Stimulated activated CD8-positive, alpha-beta memory T cell treated with anti-CD3 and anti-CD28 coated beads, Interleukin-12 subunit alpha, Interleukin-12 subunit beta, amount 100 ng/mL, for 1 hour (primary cell): ENCODE data around the gene PLEKHA6.

Experiments used
- DNase-seq: peaks from one replicate; pipeline ENCODE4 v3.0.0-alpha.2; 2020; ENCODE audit warnings: low read depth

PLEKHA6 gene

DNA sequence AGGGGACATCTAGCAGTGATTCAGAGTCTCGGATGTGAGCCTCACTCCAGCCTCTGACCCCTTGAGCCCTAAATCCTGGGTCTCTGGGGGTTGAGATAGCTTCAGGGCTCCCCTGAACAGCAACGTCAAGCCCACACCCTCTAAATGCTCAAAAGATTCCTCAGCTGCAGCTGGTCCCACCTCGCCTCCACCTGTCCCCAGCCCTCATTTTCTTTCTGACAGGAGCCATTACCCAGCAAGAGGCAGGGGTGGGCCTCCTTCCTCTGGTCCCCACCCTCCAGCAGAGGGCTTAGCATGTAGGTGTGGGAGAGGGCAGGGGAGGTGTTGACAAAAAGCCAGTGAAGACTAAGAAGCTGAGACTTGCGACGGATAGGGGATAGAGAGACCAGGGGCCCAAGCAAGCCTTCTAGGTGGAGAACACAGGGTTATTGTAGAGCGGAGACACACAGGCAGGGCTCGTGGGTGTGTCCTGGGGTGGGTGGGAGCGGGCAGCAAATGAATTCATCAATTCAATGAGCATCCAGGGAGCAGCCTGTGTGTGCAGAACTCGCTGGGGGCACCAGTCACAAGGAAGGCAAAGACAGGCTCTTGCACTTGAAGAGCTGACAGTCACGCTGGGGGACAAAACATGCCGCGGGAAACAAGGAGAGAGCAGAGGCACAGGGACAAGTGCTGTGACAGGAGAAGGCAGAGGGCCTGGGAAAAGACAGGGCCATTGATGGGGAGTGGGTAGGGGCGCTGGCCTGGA lies 97.0 kb downstream of the PLEKHA6 start:
- no peak for DNase-seq

DNA sequence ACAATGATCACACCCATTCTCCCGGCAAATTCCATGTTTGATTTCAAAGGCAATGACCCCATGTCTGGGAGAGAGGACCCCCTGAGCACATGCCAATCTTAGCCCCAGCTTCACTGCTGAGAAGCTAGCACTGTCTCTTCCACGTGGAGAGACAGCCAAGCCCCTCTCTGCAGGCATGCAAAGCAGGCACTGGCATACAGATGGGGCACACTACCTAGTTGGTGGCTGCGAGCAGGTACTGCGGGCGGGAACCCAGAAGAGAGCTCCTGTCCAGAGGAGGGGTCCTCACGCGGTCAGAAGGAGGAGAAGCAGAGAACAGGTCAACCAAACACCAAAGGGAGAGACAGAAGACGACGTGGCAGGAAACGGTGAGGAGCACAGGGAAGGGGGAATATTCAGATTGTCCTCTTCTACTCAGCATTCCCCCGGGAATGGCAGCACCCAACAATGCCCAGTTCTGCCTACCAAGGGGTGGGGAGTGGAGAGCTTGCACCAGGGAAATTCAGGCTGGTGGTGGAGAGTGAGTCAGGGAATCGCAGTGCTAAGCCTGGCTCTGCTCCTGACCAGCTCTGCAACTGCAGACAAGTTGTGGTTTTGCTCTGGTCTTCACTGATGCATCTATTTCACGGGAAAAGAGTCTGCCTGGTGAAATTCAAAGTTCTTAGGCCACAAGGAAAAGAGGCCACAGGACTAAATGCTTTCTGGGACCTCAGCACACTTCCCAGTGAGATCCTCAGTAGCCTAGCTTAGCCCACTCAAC lies 97.8 kb downstream of the PLEKHA6 start:
- no peak for DNase-seq

DNA sequence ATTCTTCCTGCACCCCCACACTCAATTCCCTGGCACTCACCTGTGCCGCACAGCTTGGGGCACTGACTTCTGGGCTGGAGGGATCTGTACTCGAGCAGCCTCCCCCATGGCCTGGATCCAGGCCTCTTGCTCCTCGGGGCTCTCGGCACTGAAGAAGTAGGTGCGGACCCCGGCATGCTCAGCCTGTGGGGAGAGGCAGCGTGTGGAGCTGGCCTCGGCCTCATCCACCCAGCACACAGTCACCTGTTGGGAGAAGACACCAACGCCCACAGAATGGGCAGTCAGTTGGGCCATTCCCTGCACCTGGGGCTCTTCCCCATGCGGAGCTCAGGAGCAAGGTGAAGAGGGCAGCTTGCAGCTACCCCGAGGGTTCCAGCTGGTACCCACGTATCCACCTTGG lies 98.5 kb downstream of the PLEKHA6 start:
- DNase-seq, result no peak

DNA sequence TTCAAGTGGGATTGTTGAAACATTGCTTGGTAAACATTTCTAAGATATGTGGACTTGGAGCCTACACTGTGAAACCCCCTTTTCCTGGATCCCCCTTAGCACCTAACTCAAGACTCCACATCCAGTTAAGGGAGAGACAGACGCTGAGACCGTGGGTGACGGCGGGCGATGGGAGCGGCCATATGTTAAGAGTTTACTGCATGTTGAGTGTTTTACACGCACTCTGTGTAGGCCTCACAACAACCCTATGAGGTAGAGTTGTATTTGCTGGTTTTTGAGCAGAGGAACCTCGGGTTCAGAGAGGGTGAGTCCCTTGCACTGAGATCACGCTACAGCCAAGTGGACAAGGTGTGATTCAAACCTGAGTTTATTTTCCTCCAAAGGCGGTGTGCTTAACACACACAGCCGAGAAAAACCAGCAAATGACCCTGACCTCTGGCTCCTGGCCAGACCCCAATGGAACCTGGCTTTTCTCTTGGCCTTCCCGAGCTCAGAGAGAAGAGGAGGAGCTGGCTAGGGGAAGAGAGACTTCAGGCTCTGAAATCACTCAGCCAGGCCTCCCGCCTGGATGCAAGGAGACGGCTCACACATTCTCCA lies 99.0 kb downstream of the PLEKHA6 start:
- no peak for DNase-seq

DNA sequence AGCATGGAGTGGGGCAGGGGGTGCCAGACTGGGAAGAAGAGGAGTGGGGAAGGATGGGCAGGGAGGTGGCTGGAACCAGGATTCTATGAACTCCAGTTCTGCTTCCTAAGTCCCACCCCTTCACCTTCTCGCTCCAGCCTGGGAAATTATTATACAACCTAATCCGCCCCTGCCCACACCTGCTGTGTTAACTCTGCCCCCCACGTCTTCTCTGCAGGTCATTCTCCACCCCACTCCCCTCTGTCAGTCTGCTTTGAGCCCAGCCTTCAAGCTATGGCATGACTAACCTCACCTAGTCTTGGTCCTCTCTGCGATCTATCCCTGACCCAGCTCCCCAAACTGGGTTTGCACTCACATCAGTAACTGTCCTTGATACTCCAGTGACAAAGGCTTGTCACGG lies 99.9 kb downstream of the PLEKHA6 start:
- DNase-seq, result no peak

DNA sequence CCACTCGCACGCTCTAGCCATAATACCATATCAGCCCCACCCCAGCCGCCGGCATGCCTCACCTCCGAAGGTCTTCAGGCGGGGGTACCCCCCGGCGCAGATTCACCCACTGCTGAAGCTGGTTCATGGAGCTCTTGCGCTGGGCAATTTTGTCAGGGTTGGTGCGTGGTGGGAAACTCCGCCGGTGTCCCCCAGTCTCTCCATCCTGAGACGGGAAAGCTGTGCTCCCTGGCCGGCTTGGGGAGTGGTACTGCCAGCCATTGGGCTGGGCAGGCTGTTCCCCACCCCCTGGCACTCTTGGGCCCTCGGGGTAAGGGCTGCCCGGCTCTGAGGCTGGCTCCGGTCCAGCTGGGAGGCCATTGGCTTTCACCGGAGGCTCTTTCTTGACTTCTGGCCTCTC lies 100.5 kb downstream of the PLEKHA6 start:
- no peak for DNase-seq

DNA sequence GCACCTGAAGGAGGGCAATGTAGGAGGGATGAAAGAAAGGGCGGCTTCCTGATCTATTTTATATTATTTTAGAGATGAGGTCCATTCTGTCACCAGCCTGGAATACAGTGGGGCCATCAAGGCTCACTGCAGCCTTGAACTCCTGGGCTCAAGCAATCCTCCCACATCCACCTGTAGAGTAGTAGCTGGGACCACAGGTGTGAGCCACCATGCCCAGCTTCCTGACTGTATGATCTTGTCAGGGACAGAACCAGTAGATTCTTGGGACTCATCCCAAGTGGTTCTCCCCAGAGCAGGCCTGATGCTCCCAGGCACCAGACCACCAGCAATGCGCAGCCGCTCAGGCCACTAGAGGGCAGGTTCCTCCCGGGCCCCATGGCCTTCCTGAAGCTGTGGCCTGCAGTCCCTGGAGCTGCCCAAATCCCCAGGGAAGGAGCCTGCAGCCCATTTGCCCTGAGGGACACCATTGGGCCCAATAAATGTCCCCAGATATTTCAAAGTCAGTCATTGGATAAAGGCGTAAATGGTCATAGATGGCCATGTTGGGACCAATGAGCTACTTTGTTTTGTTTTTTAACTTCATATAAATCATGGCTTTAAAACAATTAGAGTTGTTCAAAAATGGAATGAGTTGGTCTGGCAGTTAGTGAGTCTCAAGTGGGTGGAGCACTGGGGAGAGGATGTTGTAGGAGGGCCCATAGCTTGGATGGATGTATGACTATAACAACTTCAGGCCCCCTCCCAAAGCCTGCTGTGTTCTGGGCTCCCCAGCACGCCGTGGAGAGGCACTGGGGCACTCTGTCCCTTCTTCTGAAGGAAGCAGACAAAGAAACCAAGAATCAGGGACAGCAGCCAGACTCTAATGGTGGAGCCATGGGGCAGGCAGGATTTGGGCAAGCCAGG lies 101.3 kb downstream of the PLEKHA6 start:
- DNase-seq, result no peak

DNA sequence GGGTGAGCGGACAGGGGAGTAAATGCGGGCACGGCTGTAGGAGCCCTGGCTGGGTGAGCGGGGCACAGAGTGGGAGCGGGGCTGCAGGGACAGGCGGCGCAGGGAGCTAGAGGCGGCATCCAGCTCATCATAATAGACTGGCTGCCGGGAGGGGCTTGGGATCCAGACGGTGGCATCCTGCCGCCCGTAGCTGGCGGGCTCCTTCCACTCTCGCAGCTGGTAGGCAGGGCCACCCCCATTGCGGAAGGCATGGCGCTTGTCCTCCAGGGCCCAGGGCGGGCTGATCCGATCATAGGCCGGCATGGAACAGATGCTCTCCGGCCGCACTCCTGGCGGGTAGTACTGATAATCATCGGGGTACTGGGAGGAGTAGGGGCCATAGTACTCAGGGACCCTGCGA lies 102.3 kb downstream of the PLEKHA6 start:
- no peak for DNase-seq

DNA sequence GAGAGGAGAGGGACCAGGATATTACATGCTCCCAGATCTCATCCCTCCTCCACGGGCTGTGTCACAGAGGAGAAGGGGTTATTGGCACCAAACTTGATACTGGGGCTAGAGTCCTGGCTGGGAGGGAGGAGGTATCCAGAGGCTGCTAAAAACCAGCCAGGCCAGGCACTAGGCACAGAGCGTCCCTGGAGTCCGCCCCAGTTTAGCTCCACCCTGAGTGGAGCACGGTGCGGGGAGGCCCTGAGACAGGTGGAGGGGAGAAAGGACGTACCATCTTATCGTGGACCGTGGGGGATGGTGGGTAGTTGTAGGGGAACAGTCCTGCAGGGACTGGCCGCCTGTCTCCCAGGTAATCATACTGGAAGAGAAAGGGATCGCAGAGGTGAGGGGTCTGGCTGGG lies 103.2 kb downstream of the PLEKHA6 start:
- DNase-seq, result no peak

DNA sequence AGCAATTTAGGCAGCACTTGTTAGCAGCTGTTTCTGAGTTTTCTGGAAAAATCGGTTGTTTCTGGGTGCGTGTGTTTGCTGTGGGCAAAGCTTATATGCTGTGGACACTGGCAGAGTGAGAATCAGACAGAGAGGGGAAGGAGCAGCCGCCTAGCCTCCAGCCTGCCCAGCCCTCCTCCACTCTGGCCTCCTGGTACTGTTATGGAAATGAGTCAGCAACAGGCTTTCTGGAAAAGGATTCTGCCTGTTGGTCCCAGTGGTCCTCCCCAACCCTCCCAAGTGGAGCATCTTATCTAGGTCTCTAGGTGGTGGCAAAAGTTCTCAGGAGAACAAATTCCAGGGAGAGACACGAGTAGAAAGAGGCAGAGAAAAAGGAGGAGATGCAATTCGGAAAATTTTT lies 103.8 kb downstream of the PLEKHA6 start:
- DNase-seq, result no peak

DNA sequence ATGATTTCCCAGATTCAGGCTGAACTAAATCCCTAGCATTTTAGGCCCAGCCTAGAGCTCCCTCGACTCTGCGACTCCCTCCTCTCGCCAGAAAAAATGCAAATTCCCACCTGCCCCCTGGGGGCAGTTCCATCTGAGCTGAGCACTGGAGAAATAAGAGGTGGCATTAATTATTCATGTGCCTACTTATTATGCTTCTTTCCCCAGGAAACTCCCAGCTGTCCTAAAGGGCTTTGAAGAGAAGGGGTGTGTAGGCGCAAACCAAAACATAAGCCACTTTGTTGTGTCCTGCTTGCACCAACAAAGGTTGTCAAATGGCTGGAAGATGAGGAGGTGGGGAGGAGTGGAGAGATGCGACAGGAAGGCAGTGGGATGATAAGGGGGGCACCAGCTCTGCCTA lies 104.5 kb downstream of the PLEKHA6 start:
- no peak for DNase-seq

DNA sequence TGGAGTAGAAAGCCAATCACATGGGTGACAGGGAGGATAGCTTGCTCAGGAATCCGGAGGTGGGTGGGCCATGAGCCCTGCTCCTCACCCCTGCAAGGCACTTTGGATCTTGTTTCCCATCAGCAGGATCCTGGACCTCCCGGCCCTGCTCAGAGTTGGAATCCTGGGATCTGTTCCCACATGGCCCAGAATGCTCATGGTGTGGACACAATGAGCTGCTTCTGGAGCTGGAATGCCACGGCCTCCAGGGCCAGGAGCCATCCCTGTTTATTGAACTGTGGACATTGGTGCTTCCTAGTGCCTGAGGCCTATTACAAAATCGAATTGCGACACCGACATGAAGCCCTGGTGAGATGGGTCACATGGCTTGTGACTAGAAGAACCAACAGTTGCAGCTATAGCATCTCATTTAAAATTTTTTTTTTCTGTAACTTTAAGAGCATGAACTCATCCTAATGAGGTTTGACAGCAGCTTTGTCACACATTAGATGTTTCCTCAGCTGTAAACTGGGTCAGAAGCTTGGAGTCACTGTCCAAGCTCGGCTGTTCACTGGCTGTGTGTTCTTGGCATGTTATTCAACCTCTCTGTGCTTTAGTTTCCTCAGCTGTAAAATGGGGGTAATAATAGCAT lies 105.6 kb downstream of the PLEKHA6 start:
- no peak for DNase-seq

DNA sequence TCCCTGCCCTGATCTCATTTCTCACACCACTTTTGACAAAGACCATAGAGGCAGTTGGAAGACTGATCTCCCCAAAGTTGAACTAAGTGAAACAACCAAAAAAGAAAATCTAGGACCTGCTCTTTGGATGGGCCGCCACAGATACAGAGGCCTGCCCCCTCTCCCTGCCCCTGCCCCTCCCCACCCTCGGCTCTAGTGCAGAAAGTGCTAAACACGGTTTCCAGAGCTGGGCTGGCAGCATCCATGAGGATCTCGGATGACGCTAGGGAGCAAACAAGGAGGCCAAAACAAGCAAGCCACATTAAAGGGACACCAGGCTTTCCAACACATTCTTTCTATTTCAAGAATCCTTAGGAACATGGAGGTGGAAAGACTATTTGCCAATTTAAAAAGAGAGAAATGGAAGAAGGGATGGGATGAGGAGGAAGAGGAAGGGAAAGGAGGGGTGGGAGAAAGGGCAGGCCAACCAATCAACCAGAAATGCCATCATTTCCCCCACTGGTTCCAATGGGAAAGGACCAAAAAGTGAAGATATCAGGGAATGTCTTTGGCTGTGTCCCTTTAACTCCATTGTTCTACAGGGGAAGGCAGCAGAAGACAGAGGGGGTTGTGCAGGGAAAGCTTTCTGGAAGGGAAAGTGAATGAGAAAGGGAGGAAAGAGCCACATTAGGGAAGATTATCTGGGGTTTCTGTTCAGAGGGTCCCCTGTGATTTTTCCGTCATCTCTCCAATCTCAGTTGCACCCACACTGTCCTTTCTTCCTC lies 107.6 kb downstream of the PLEKHA6 start:
- DNase-seq, result no peak

DNA sequence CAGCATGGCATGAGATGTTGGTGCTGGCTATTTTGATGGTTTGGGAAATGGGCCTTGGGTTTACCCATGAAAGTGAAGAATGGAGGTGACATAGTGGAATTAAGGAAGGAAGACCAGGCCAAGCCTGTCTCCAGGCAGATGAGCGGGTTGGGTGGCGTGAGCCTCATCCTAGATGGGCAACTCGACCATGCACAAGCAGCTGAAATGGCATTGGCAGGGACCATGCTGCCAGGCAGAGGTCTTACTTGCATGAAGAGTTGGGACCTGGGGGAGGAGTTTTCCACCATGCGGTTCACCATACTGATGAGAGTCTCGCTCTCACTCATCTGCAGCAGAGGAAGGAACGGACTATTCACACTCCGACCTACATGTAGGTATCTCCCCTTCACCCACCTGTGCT lies 108.4 kb downstream of the PLEKHA6 start:
- no peak for DNase-seq

DNA sequence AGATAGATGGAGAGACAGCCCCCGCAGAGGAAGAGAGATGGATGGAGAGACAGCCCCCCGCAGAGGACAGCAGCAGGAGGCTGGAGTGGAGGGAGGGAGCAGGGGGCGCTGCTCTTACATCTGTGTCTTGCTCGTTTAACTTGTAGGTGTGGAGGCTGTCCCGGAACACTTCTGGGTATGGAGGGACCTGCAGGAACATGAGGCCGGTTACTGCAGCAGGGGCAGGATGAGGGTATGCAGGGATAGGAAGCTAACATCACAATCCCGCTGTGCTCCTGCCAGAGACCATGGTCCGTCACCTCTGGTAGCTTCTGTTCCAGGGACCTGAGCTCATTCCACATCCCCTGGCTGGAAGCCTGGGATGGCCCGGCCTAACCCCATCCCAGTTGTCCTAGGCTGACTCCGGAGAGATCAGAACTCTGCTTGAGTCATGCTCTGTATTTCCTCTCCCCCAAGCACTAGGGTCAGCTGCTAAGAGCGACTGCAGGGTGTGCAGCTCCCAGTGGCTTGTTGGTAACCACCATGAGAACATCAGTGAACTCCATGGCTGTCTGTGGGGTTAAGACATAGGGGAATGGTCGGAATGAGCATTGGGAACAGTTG lies 109.2 kb downstream of the PLEKHA6 start:
- DNase-seq, result no peak

DNA sequence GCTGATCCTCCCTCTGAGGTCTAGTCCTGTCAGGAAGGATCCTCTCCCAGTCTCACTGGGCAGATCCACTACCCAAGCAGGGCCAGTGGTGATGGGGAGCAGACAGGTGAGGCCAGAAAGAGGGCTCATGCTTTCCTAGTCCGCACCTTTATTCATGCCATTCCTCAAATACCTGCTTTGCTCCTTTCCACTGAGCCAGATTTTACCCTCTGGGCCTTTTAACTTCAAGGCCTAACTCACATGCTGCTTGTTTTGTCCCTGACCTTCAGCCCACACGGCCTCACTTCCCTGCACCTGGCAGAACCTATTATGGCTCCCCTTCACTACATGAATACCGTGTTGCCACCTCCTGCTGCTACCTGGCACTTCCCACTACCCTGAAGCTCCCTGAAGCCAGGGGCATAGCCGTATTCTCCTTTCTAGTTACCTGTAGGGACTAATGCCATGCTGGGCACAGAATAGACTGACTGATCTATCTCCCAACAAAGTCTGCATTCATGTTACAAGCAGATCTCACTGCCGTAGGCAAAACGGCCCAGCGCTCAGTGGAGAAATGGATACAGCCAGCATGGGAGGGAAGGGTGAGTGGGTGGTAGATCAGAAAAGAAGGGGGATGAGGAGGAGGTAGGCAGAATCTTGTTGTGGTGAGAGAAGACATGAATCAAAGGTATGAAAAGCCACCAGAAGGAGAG lies 109.8 kb downstream of the PLEKHA6 start:
- DNase-seq, result no peak

DNA sequence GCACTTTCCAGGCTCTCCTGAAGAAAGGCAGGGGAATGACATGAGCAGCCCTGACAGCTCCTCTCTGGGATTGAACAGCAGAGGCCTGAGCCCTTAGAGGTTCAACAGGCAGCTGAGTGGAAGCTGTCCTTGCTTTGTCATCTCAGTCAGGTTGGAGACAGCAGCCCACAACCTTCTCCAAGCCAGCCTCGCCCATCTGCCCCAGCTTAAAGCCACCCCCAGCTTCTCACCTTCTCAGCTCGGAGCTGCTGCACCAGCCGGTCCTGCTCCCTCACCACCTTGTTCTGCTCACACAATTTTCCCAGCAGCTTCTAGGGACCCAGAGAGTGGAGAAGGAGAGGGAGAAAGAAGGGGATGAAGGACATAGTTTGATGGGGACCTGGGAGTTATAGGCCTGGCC lies 110.8 kb downstream of the PLEKHA6 start:
- DNase-seq, result no peak

DNA sequence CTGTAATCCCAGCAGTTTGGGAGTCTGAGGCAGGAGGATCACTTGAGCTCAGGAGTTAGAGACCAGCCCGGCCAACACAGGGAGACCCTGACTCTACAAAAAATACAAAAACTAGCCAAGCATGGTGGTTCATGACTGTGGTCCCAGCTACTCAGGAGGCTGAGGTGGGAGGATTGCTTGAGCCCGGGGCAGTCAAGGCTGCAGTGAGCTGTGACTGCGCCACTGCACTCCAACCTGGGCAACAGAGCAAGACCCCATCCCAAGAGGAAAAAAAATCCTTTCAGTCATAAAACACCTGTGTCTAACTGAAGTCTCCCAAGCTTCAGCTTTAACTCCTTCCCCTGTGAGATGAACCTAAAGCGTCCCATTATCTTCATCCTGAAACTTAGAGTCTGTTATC lies 112.9 kb downstream of the PLEKHA6 start:
- DNase-seq, result no peak

DNA sequence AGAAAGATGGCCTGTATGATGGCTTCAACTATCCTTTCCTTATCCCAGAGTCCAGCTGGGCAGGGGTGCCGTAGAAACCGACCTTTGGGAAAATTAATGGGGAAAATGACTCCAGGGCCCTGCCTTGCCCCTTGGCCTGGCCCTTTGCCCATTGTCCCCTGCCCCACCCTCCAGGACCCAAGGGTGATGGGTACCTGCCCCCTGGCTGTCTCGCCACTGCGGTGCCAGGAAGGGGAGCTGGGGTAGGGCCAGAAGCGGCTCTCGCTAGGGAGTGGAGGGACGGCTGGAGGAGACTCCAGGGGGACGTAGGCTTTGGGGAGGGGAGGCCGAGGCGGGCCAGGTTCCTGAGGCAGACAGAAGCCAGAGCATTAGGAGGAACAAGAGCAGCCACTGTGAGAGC lies 116.8 kb downstream of the PLEKHA6 start:
- no peak for DNase-seq

DNA sequence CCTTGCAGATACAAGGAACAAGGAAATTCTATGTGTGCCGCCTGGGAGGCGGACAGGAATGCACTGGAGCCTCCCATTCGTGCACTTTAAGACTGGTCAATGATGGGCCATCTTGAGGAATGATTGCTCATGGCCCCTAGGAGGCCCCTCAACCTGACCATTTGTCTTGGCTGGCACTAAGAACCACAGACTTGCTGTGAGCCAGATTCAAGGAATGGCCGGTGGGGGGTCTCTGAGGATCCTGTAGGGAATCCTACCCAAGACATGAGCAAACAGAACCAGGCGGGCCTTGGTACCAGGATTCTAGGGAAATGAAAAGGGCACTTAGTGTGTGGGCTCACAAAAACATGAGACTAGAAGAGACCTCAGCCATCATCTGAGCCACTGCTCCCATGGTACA lies 117.8 kb downstream of the PLEKHA6 start:
- no peak for DNase-seq
